DOHH2 (cell line): ENCODE results near the gene AGAP2.

Experiments used
- H3F3A ChIP-seq: fragments of 200-600 bp; sonication (generic), shearing (Covaris generic); 2 replicates; pipeline ENCODE4 v1.6.0; 2016; ENCODE audit warnings: antibody characterized with exemption, mild to moderate bottlenecking; ENCODE audit not compliant: control insufficient read depth, insufficient read depth
- H3K27ac ChIP-seq: fragments of 200-600 bp; sonication (generic); 2 replicates; pipeline ENCODE4 v1.5.1; 2014; ENCODE audit warnings: low read depth, mild to moderate bottlenecking, low read length, moderate library complexity
- H3K27me3 ChIP-seq: fragments of 200-600 bp; sonication (generic); 2 replicates; pipeline ENCODE4 v1.6.1; 2014; ENCODE audit warnings: mild to moderate bottlenecking, low read length, mixed read lengths; ENCODE audit not compliant: control insufficient read depth
- H3K36me3 ChIP-seq: fragments of 200-600 bp; sonication (generic); 2 replicates; pipeline ENCODE4 v1.6.1; 2014; ENCODE audit warnings: mild to moderate bottlenecking, low read length, moderate library complexity, mixed read lengths; ENCODE audit not compliant: control insufficient read depth
- H3K4me1 ChIP-seq: fragments of 200-600 bp; sonication (generic); 2 replicates; pipeline ENCODE4 v1.6.1; 2014; ENCODE audit warnings: mild to moderate bottlenecking, low read length, mixed read lengths; ENCODE audit not compliant: control insufficient read depth
- H3K4me2 ChIP-seq: fragments of 200-600 bp; sonication (generic); 2 replicates; pipeline ENCODE4 v1.6.0; 2014; ENCODE audit warnings: mild to moderate bottlenecking, low read length, moderate library complexity
- H3K4me3 ChIP-seq: fragments of 200-600 bp; sonication (generic); 2 replicates; pipeline ENCODE4 v1.5.1; 2014; ENCODE audit warnings: mild to moderate bottlenecking, low read length, mixed read lengths
- H3K79me2 ChIP-seq: fragments of 200-600 bp; sonication (generic); 2 replicates; pipeline ENCODE4 v1.6.1; 2014; ENCODE audit warnings: mild to moderate bottlenecking, low read length, mixed read lengths; ENCODE audit not compliant: control insufficient read depth
- H3K9me2 ChIP-seq: fragments of 200-600 bp; sonication (generic); replicated peaks from 2 replicates; pipeline ENCODE4 v1.6.1; 2014; ENCODE audit warnings: mild to moderate bottlenecking, low read length, mixed read lengths; ENCODE audit not compliant: control insufficient read depth
- H3K9me3 ChIP-seq: fragments of 200-600 bp; sonication (generic); 2 replicates; pipeline ENCODE4 v1.6.1; 2014; ENCODE audit warnings: antibody characterized with exemption, low read length, mixed read lengths; ENCODE audit not compliant: control insufficient read depth, insufficient read depth
- H4K20me1 ChIP-seq: fragments of 200-600 bp; sonication (generic); 2 replicates; pipeline ENCODE4 v1.6.0; 2014; ENCODE audit warnings: low read depth, mild to moderate bottlenecking, antibody characterized with exemption, low read length, moderate library complexity; ENCODE audit not compliant: control insufficient read depth, insufficient read depth
- EZH2phosphoT487 ChIP-seq: fragments of 200-600 bp; sonication (generic); IDR thresholded peaks from 2 replicates; pipeline ENCODE4 v1.6.1; 2017; ENCODE audit warnings: borderline replicate concordance, mild to moderate bottlenecking, antibody characterized with exemption, low read length, moderate library complexity, mixed read lengths
- TF ChIP-seq, protein P1 (sequence below): fragments of 200-600 bp; sonication (generic); IDR thresholded peaks from one replicate; pipeline ENCODE4 v1.5.1; 2014; ENCODE audit warnings: antibody characterized with exemption, mild to moderate bottlenecking, low read depth, low read length; ENCODE audit not compliant: poor library complexity, severe bottlenecking

AGAP2 gene

DNA sequence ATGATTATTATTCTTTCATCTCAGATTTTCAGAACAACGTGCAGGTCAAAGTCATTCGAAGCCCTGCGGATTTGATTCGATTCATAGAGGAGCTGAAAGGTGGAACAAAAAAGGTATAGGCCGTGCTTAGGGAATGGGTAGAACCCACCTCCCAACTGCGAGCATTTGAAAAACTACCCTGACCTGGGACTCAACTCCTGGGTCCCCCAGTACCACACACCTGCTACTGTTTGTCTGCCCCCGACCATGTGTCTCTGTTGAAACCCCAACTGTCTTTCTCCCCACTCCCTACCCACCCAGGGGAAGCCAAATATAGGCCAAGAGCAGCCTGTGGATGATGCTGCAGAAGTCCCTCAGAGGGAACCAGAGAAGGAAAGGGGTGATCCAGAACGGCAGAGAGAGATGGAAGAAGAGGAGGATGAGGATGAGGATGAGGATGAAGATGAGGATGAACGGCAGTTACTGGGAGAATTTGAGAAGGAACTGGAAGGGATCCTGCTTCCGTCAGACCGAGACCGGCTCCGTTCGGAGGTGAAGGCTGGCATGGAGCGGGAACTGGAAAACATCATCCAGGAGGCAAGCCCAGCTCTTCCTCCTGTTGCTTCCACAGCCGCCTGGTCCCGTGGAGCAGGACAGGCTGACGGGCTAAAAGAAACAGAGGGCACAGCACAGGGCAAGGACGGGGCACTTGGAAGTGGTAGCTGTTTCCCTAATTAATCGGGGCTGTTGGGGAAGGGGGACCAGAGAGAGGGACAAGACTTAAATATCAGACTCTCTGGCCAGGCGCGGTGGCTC lies 20.5 kb downstream of the AGAP2 start:
- Histone ChIP-seq H3K27me3 (no peaks in the 10 kb centered on the region), H3K9me3 (no peaks in the 10 kb centered on the region), H3K9me2 (no peaks in the 10 kb centered on the region), H3K36me3 (peaks cover 56% of the 10 kb centered on the region), H3K4me3 (no peak overlapping the region), H4K20me1 (no peaks in the 10 kb centered on the region), H3K79me2 (no peaks in the 10 kb centered on the region), H3F3A (peaks cover 4% of the 10 kb centered on the region; the same call in 1 of the 2 replicates), H3K4me1 (peaks cover 5% of the 10 kb centered on the region), H3K27ac (no peak overlapping the region), H3K4me2 (no peak overlapping the region)
- TF ChIP-seq EZH2phosphoT487, result no peak
- TF ChIP-seq, protein P1, sequence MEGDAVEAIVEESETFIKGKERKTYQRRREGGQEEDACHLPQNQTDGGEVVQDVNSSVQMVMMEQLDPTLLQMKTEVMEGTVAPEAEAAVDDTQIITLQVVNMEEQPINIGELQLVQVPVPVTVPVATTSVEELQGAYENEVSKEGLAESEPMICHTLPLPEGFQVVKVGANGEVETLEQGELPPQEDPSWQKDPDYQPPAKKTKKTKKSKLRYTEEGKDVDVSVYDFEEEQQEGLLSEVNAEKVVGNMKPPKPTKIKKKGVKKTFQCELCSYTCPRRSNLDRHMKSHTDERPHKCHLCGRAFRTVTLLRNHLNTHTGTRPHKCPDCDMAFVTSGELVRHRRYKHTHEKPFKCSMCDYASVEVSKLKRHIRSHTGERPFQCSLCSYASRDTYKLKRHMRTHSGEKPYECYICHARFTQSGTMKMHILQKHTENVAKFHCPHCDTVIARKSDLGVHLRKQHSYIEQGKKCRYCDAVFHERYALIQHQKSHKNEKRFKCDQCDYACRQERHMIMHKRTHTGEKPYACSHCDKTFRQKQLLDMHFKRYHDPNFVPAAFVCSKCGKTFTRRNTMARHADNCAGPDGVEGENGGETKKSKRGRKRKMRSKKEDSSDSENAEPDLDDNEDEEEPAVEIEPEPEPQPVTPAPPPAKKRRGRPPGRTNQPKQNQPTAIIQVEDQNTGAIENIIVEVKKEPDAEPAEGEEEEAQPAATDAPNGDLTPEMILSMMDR, result no peak

GRCh38 chr12:57717131-57717530 lies 21.4 kb downstream of the AGAP2 start:
- Histone ChIP-seq H3F3A (no peaks in the 10 kb centered on the region), H4K20me1 (no peaks in the 10 kb centered on the region), H3K36me3 (peaks cover 57% of the 10 kb centered on the region), H3K79me2 (no peaks in the 10 kb centered on the region), H3K9me3 (no peaks in the 10 kb centered on the region), H3K9me2 (no peaks in the 10 kb centered on the region), H3K27ac (no peak overlapping the region), H3K27me3 (no peaks in the 10 kb centered on the region), H3K4me3 (no peak overlapping the region), H3K4me1 (peaks cover 5% of the 10 kb centered on the region), H3K4me2 (no peak overlapping the region)
- TF ChIP-seq, protein P1, result no peak
- TF ChIP-seq EZH2phosphoT487, result no peak

DNA sequence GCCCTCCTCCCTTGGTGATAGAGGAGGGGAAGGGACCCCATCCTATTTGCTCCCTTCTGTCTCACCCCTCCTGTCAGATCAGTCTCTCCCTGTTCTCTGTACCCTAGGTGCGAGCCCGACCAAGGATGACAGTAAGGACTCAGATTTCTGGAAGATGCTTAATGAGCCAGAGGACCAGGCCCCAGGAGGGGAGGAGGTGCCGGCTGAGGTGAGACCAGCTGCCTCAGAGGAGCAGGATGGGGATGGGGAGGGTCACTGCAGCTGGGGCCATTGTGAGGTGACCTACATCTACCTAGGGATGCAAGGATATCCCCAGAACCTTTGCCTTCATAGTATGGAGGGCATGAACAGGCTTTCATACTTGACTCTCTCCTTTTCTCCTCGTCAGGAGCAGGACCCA lies 22.2 kb downstream of the AGAP2 start:
- Histone ChIP-seq H3K4me1 (peaks cover 5% of the 10 kb centered on the region), H4K20me1 (no peaks in the 10 kb centered on the region), H3K79me2 (no peaks in the 10 kb centered on the region), H3K4me2 (no peak overlapping the region), H3K36me3 (peaks cover 58% of the 10 kb centered on the region), H3K27me3 (no peaks in the 10 kb centered on the region), H3K4me3 (no peak overlapping the region), H3K9me2 (no peaks in the 10 kb centered on the region), H3K27ac (no peak overlapping the region), H3K9me3 (no peaks in the 10 kb centered on the region), H3F3A (no peaks in the 10 kb centered on the region)
- no peak for TF ChIP-seq EZH2phosphoT487
- TF ChIP-seq, protein P1, result no peak
